SK-N-SH (cell line): ENCODE data around the gene AP3D1. TPM values are rescaled to one million over a fixed set of nuclear protein-coding genes. Genes with fewer than 3 reads are reported as not detected.

Source experiments
- FOXM1 ChIP-seq: IDR thresholded peaks from 2 replicates; pipeline ENCODE4 v1.4.0; 2012; ENCODE audit warnings: low read depth, mild to moderate bottlenecking
- REST ChIP-seq: IDR thresholded peaks from 2 replicates; pipeline ENCODE4 v1.6.1; 2012; ENCODE audit warnings: mild to moderate bottlenecking, low read depth, low read length, moderate library complexity
- SMC3 ChIP-seq: IDR thresholded peaks from 2 replicates; pipeline ENCODE4 v1.6.1; 2012; ENCODE audit warnings: low read depth, low read length, improper control_type of control experiment
- TCF12 ChIP-seq: IDR thresholded peaks from 2 replicates; pipeline ENCODE4 v1.4.0; 2012
- USF1 ChIP-seq: IDR thresholded peaks from 2 replicates; pipeline ENCODE4 v1.4.0; 2012; ENCODE audit warnings: low read depth, borderline replicate concordance
- polyA plus RNA-seq, 3 experiments: library from polyadenylated mRNA; depleted of rRNA; stranded (reverse); fragments of >200 nt; gene quantifications; 2 replicates each; pipeline ENCODE4 v1.2.3, GENCODE V29; 2012

AP3D1 gene
- polyA plus RNA-seq, 1 of the 3 experiments (the other 2 are of a cell fraction), result 127 TPM

DNA sequence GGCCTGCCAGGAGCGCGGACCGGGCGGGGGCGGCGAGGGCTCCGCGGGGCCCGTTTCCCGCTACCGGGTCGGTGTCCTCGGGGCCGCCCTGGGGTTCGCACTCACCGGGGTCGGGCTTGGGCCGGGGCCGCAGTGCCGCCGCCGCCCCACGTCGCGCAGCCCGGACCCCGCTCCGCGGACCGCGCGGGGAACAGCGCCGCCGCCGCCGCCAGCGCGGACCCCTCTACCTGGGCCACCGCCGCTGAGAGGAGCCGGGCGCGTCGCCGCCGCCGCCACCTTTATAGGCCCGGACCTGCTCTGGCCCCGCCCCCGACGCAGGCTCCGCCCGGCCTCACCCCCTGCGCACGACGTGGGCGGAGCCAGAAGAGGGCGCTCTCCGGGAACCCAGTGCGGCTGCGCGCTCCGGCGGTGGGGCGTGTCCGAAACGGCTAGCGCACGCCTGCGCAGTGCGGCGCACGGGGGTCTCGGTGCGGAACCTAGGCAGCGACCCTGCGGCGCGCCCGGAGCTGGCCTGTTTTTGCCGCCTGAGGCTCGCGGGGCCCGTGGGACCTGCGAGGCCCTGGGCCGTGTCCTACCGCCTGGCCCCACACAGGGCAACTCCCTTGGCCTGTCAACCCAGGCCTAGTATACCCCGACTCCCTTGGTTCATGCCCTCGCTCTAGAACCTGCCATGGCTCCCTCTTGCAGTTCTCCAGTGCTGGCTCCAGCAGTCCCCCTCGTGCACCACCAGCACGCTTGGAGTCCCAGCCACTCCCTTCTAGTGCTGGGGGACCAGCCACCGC, 100.2 kb downstream of the AP3D1 start, which contains the start of gene MKNK2 (continued):
- 0 out of 2 replicates have a peak, but pooled peaks have one; percentile 36 for TF ChIP-seq REST
- TF ChIP-seq SMC3, result peak; percentile 15; the same call in 1 of the 2 replicates
- no peak for TF ChIP-seq USF1
- TF ChIP-seq TCF12, result no peak
- no peak for TF ChIP-seq FOXM1

Other genes starting within 250 kb of the AP3D1 start
- 1.7 and 2.8 TPM in 2 replicates for gene ADAT3, start 246.2 kb downstream of the AP3D1 start, polyA plus RNA-seq (2012; rRNA removed)
- 11.8 and 30.0 TPM in 2 replicates for gene SCAMP4, start 246.2 kb downstream of the AP3D1 start, polyA plus RNA-seq (2012; rRNA removed)
- gene CSNK1G2, start 210.4 kb downstream of the AP3D1 start, polyA plus RNA-seq (2012; rRNA removed), result 77.3 and 79.4 TPM in 2 replicates
- 54.4 and 66.8 TPM in 2 replicates for gene BTBD2, start 135.9 kb downstream of the AP3D1 start, polyA plus RNA-seq (2012; rRNA removed)
- gene MKNK2, start 100.3 kb downstream of the AP3D1 start, polyA plus RNA-seq (2012; rRNA removed), result 58.9 and 65.4 TPM in 2 replicates
- 21.4 and 24.1 TPM in 2 replicates for gene MOB3A, start 55.2 kb downstream of the AP3D1 start, polyA plus RNA-seq (2012; rRNA removed)
- 4.6 and 10.3 TPM in 2 replicates for gene IZUMO4, start 54.7 kb downstream of the AP3D1 start, polyA plus RNA-seq (2012; rRNA removed)
- 3.6 and 5.0 TPM in 2 replicates for gene DOT1L, start 12.4 kb upstream of the AP3D1 start, polyA plus RNA-seq (2012; rRNA removed)
- gene PLEKHJ1, start 84.8 kb upstream of the AP3D1 start, polyA plus RNA-seq (2012; rRNA removed), result 128 and 151 TPM in 2 replicates
- gene SF3A2, start 85.3 kb upstream of the AP3D1 start, polyA plus RNA-seq (2012; rRNA removed), result 35.0 and 55.8 TPM in 2 replicates
- 16.0 and 18.1 TPM in 2 replicates for gene AMH, start 97.8 kb upstream of the AP3D1 start, polyA plus RNA-seq (2012; rRNA removed)
- gene JSRP1, start 104.9 kb upstream of the AP3D1 start, polyA plus RNA-seq (2012; rRNA removed), result 0.76 and 0.88 TPM in 2 replicates
- gene PEAK3, start 130.6 kb upstream of the AP3D1 start, polyA plus RNA-seq (2012; rRNA removed), result not detected in 2 replicates
- gene LINGO3, start 156.6 kb upstream of the AP3D1 start, polyA plus RNA-seq (2012; rRNA removed), result not detected in 2 replicates
- 1,077 and 1,193 TPM in 2 replicates for gene LSM7, start 177.0 kb upstream of the AP3D1 start, polyA plus RNA-seq (2012; rRNA removed)
- gene SPPL2B, start 177.1 kb upstream of the AP3D1 start, polyA plus RNA-seq (2012; rRNA removed), result 48.5 and 58.1 TPM in 2 replicates
- gene TMPRSS9, start 208.7 kb upstream of the AP3D1 start, polyA plus RNA-seq (2012; rRNA removed), result not detected in 2 replicates